ENCODE results near the gene EVL.

The EVL gene

GRCh38 chr14:100088226-100088625 lies 23.0 kb downstream of the EVL start:
- DNase-seq = no peak

- DNase-seq = no peak
These were observed 26.2 kb downstream of the EVL start for GRCh38 chr14:100091386-100091785.

GRCh38 chr14:100092832-100093231 lies 27.6 kb downstream of the EVL start:
- no peak for DNase-seq

- no peak for DNase-seq
These were observed 28.1 kb downstream of the EVL start for GRCh38 chr14:100093319-100093718.

GRCh38 chr14:100096656-100097055 lies 31.4 kb downstream of the EVL start:
- DNase-seq = no peak

- no peak for DNase-seq
These were observed 32.9 kb downstream of the EVL start for GRCh38 chr14:100098171-100098570.

- DNase-seq = no peak
These were observed 34.9 kb downstream of the EVL start for GRCh38 chr14:100100032-100100703.

GRCh38 chr14:100102156-100102785 lies 37.0 kb downstream of the EVL start:
- DNase-seq = no peak

GRCh38 chr14:100103250-100104005 lies 38.2 kb downstream of the EVL start:
- no peak for DNase-seq

- DNase-seq = no peak
These were observed 38.8 kb downstream of the EVL start for GRCh38 chr14:100104006-100104352.

GRCh38 chr14:100104523-100105300 lies 39.5 kb downstream of the EVL start:
- no peak for DNase-seq

- peak; percentile 13 for DNase-seq
These were observed 40.3 kb downstream of the EVL start for GRCh38 chr14:100105357-100106169.

- DNase-seq = no peak
These were observed 41.3 kb downstream of the EVL start for GRCh38 chr14:100106250-100107112.

GRCh38 chr14:100107236-100107635 lies 42.0 kb downstream of the EVL start:
- DNase-seq = no peak

GRCh38 chr14:100108042-100108825 lies 43.0 kb downstream of the EVL start:
- peak; percentile 78 for DNase-seq

- no peak for DNase-seq
These were observed 43.8 kb downstream of the EVL start for GRCh38 chr14:100108840-100109593.

- DNase-seq = no peak
These were observed 44.4 kb downstream of the EVL start for GRCh38 chr14:100109594-100109955.

- DNase-seq = no peak
These were observed 45.6 kb downstream of the EVL start for GRCh38 chr14:100110816-100111215.

GRCh38 chr14:100111931-100112704 lies 46.9 kb downstream of the EVL start:
- DNase-seq = no peak
